SJCRH30 (cell line): Measurements from ENCODE around the gene KRTCAP2. TPM values are rescaled to one million over a fixed set of nuclear protein-coding genes. Genes with fewer than 3 reads are reported as not detected.
A peak's percentile ranks its signal among the peaks of the same experiment; 100 is the strongest.
"Not testable (repeated sequence)": the region's sequence is repeated elsewhere in the genome, so short reads cannot be mapped to it uniquely, and the experiment has no call there.

Source experiments
- DNase-seq, 2 experiments: peaks; one replicate each; pipeline ENCODE4 v3.0.0-alpha.2; 2015 to 2020
- H3K27ac ChIP-seq: fragments of 250-450 bp; sonication (Bioruptor Pico); 2 replicates; pipeline ENCODE4 v1.5.1; 2020; ENCODE audit warnings: mild to moderate bottlenecking, moderate library complexity
- H3K27me3 ChIP-seq: fragments of 250-450 bp; sonication (Bioruptor Pico); 2 replicates; pipeline ENCODE4 v1.5.1; 2020; ENCODE audit warnings: mild to moderate bottlenecking, moderate library complexity
- H3K36me3 ChIP-seq: fragments of 250-450 bp; sonication (Bioruptor Pico); 2 replicates; pipeline ENCODE4 v1.5.1; 2020; ENCODE audit warnings: mild to moderate bottlenecking, moderate library complexity
- H3K4me1 ChIP-seq: fragments of 250-450 bp; sonication (Bioruptor Pico); 2 replicates; pipeline ENCODE4 v1.5.1; 2020; ENCODE audit warnings: mild to moderate bottlenecking, moderate library complexity
- H3K4me3 ChIP-seq: fragments of 250-450 bp; sonication (Bioruptor Pico); 2 replicates; pipeline ENCODE4 v1.5.1; 2020; ENCODE audit warnings: mild to moderate bottlenecking, moderate library complexity
- H3K9me3 ChIP-seq: fragments of 250-450 bp; sonication (Bioruptor Pico); replicated peaks from 2 replicates; pipeline ENCODE4 v1.5.1; 2020; ENCODE audit warnings: mild to moderate bottlenecking, moderate library complexity
- total RNA-seq: library from RNA; depleted of rRNA; stranded (reverse); fragments of >200 nt; shearing (Covaris generic); gene quantifications from 2 replicates; pipeline ENCODE4 v1.2.3, GENCODE V29; 2014; rRNA removed

KRTCAP2 gene
- 84.2 and 90.9 TPM in 2 replicates for total RNA-seq

DNA sequence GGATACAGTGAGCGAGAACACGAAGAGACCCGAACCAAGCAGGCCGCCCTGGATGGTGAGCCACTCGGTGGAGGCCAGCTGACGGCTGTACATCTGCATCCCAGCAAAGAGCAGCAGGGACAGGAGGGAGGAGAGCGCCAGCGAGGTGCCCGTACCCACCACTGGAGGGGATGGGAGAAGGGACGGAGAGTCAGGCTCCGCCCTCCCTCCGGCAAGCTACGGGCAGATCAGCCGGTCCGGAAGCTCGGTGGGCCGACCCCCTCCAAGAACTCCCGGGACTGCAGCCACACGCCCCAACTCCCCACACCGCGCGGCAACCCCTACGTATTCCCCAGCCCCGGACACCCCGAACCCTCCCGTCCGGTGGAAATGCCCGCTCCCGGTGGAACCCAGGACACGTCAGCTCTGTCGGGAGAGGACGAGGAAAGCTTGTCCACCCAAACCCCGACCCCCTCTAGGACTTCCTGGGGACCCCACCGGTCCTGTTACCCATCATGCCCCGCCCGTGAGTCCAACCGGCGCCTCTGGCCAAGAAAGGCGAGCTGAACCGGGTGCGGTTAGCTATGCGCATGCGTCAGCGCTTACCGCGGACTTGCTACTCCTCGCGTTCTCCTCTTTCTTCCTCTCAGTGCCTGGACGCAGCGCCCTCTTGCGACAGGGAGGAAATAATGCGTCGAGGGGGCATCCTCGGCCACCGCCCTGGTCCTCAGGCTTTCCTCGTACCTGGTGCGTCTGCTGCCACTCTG is at the start of gene KRTCAP2:
Gene KRTCAP2, minus strand, starts transcription at position 573 of the 746 bp plus-strand sequence. Its CDS starts 80 bp downstream, at position 493.
- DNase-seq, result peak; percentile 96 to 97
- Histone ChIP-seq H3K36me3 (no peaks in the 10 kb centered on the region), H3K4me1 (peaks cover 9% of the 10 kb centered on the region), H3K4me3 (peak within 1 kb of the TSS; percentile 91), H3K27ac (peak within 1 kb of the TSS; percentile 66), H3K9me3 (no peaks in the 10 kb centered on the region), H3K27me3 (no peaks in the 10 kb centered on the region)

- DNase-seq, H3K36me3 ChIP-seq, H3K9me3 ChIP-seq, H3K4me1 ChIP-seq, H3K27me3 ChIP-seq, H3K27ac ChIP-seq, H3K4me3 ChIP-seq: not testable (repeated sequence)
Observed at GRCh38 chr1:155220211-155220965, 47.3 kb upstream of the KRTCAP2 start.

DNA sequence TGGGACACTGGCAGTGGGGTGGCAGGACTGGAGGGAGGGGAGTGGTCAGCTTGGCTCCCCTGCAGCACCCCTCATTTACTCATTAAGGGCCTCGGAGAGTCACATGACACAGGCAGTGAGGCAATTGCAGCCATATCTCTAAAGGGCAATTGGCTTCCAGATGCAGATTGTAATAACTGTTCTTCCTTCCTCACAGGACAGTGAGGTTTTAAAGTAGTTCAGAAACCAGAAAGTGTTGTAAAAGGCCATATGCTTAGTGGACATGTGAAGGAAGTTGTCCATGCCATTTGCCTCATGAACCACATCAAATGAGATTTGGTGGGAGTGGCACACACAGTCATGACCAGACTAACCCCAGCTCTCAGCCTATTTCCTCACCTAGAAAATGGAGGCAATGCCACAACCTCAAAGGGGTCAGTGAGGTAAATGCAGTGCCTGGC is 46.5 kb upstream of the KRTCAP2 start:
- Histone ChIP-seq H3K4me1 (no peaks in the 10 kb centered on the region), H3K4me3 (no peak overlapping the region), H3K27me3 (no peaks in the 10 kb centered on the region), H3K36me3 (no peaks in the 10 kb centered on the region), H3K9me3 (no peaks in the 10 kb centered on the region), H3K27ac (no peak overlapping the region)
- DNase-seq, result no peak

DNA sequence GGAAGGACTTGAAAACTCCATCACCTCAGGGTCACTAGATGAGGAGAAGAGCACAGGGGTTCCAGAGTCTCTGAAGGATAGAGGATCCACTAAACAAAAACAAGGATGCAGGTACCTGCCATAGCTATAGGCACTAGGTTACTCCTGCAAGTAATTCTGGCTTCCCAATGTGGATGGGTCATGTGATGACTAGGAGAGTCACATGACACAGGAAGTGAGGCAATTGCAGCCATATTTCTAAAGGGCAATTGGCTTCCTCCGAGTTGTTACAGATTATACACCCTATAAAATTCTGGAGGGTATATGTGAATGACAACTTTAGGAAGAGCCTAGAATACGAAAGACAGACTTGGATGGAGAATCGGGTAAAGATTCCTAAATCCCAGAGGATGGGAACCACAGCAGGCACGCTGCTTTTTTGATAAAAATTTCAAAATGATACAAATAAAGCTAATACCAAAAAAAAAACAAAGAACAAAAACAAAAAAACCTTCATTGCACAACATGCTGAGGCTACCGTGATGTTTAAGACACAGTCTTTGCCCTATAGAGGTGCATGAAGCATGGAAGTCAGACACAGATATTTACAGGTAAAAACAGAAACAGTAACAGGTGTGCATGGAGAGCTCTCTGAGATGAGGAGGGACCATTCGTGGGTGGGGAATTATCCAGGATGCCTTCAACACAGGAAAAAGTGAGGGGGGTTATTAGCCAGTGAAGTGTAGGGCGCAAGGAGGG is 45.9 kb upstream of the KRTCAP2 start:
- H3K4me1 ChIP-seq, result no peaks in the 10 kb centered on the region
- H3K4me3 ChIP-seq, result no peak overlapping the region
- DNase-seq, result peak; percentile 33 to 69
- H3K27me3 ChIP-seq, result no peaks in the 10 kb centered on the region
- H3K27ac ChIP-seq, result no peak overlapping the region
- H3K9me3 ChIP-seq, result no peaks in the 10 kb centered on the region
- no peaks in the 10 kb centered on the region for H3K36me3 ChIP-seq

- H3K9me3 ChIP-seq, H3K27me3 ChIP-seq, DNase-seq, H3K36me3 ChIP-seq, H3K4me3 ChIP-seq, H3K4me1 ChIP-seq, H3K27ac ChIP-seq: not testable (repeated sequence)
Observed at GRCh38 chr1:155214702-155215101, 41.6 kb upstream of the KRTCAP2 start.

- H3K4me1 ChIP-seq, DNase-seq, H3K27me3 ChIP-seq, H3K36me3 ChIP-seq, H3K27ac ChIP-seq, H3K9me3 ChIP-seq, H3K4me3 ChIP-seq: not testable (repeated sequence)
Observed at GRCh38 chr1:155212051-155212440, 38.9 kb upstream of the KRTCAP2 start.

DNA sequence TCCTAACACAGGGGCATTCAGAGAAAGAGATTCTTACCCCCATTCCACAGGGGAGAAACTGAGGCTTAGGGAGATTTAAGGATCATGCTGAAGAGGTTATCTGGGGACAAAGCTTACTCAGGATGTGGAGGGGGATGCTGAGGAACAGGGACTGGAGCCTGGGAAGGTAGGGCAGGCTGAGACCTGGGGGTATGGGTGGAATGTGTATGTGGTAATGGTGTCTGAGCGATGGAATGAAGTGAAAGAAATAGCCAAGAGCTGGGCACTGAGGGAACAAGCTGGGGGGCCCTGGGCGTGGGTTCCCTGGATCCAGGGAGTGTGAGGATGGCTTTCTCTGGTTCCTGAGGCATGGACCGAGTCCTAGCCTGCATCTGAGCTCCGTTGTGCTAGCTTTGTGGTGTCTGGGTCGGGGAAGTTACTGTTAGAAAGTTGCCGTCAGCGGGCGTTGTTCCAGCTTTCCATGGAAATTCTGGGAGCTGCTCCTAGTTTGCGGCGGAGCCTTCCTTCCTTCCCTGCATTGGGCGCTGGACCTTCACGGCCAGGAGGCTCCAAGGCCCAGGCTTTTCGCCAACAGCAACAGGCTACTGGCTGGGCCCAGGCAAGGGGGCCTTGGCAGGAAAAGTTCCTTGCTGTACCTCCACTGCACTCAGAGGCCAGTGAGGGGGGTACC is 38.4 kb upstream of the KRTCAP2 start:
- not testable (repeated sequence) for H3K4me3 ChIP-seq, H3K27me3 ChIP-seq, H3K27ac ChIP-seq, DNase-seq, H3K4me1 ChIP-seq, H3K36me3 ChIP-seq, H3K9me3 ChIP-seq

- Histone ChIP-seq H3K27ac (no peak overlapping the region), H3K27me3 (no peaks in the 10 kb centered on the region), H3K36me3 (no peaks in the 10 kb centered on the region), H3K4me3 (no peak overlapping the region), H3K9me3 (no peaks in the 10 kb centered on the region), H3K4me1 (no peaks in the 10 kb centered on the region; the same call in none of the 2 replicates)
- DNase-seq, result no peak
Observed at GRCh38 chr1:155210314-155211104, 37.4 kb upstream of the KRTCAP2 start.

GRCh38 chr1:155209312-155209721 is 36.2 kb upstream of the KRTCAP2 start:
- H3K4me1 ChIP-seq, result no peaks in the 10 kb centered on the region; the same call in none of the 2 replicates
- H3K27me3 ChIP-seq, result no peaks in the 10 kb centered on the region
- no peaks in the 10 kb centered on the region for H3K9me3 ChIP-seq
- H3K36me3 ChIP-seq, result no peaks in the 10 kb centered on the region
- H3K27ac ChIP-seq, result peak overlapping the region; percentile 85
- peak overlapping the region; percentile 82 for H3K4me3 ChIP-seq
- DNase-seq, result peak in 1 of 2 experiments; percentile 22

DNA sequence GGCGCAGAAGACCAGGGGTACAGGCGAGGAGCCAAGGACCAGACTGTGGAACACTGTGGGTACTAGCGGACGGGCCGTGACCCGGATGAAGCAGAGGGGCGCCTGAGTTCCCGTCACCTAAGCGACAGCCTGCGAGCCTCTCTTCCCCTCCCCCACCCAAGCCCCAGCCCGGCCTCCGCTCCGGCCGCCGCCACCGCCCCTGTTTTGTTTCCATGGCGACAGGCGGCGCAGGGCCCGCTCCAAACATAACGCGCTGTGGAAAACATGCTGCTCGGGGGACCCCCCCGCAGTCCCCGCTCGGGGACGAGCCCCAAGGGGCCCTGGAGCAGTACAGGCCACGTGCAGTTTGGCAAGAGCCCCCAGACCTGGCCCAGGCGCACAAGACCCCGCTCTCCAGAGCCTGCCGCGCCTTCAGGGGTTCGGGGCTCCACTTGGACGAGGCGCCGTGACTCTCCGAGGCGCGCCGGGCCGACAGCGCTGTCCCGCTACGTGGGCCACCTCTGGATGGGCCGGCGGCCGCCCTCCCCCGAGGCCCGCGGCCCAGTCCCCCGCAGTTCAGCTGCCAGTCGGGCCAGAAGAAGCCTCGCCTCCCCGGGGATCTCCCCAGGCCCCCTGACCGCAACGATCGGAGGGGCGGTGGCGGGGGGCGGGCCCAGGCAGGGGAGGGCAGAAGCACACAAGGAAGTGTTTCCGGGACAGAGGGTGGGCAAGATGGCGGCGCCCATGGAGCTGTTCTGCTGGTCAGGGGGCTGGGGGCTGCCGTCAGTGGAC is 35.6 kb upstream of the KRTCAP2 start, which contains the start of gene MTX1:
Gene MTX1, plus strand, starts transcription at position 155 of the 771 bp plus-strand sequence. Its CDS starts 110 bp downstream, at position 265.
- Histone ChIP-seq H3K27ac (peak within 1 kb of the TSS; percentile 85), H3K4me1 (no peaks in the 10 kb centered on the region; the same call in none of the 2 replicates), H3K27me3 (no peaks in the 10 kb centered on the region), H3K9me3 (no peaks in the 10 kb centered on the region), H3K4me3 (peak within 1 kb of the TSS; percentile 82), H3K36me3 (no peaks in the 10 kb centered on the region)
- DNase-seq, result peak; percentile 87 to 88

- H3K27ac ChIP-seq, result peak within 1 kb of the TSS; percentile 85
- DNase-seq, result peak; percentile 37 to 39
- H3K9me3 ChIP-seq, result no peaks in the 10 kb centered on the region
- no peaks in the 10 kb centered on the region for H3K27me3 ChIP-seq
- no peaks in the 10 kb centered on the region for H3K36me3 ChIP-seq
- H3K4me1 ChIP-seq, result no peaks in the 10 kb centered on the region; the same call in none of the 2 replicates
- H3K4me3 ChIP-seq, result peak within 1 kb of the TSS; percentile 82
Observed at GRCh38 chr1:155207806-155208540, 34.9 kb upstream of the KRTCAP2 start, which contains the start of gene THBS3. Gene THBS3 (minus strand): TSS chr1:155207897. CDS start chr1:155207876, 21 bp downstream.
